Sciatic nerve (tissue), 2 donors: ENCODE results near the gene SLC25A21. TPM values are rescaled to one million over a fixed set of nuclear protein-coding genes. Genes with fewer than 3 reads are reported as not detected.
"Not testable (repeated sequence)": the region's sequence is repeated elsewhere in the genome, so short reads cannot be mapped to it uniquely, and the experiment has no call there.

Experiments used
- ATAC-seq: fragments of 200-7000 bp; cut with Tn5 transposase; one replicate; pipeline ENCODE4 v1.9.1; 2020; ENCODE audit warnings: mild to moderate bottlenecking, moderate library complexity
- DNase-seq: peaks from one replicate; pipeline ENCODE4 v3.0.0-alpha.2; 2020; ENCODE audit warnings: low spot score
- intact Hi-C: fragments of 100-400 bp; cut with DNase I; formaldehyde crosslinking; loops from one replicate; pipeline ENCODE4 v1.14.2; 2022
- total RNA-seq: library from RNA; stranded (reverse); fragmentation: NEBNext Ultra II Directional; extraction: Animal tissue kit (Norgen Biotek cat#: 25700); gene quantifications from one replicate; pipeline ENCODE4 v1.2.1, GENCODE V29; 2021
- donor health status: DM: no; HTN: no; CAD: no.
- donor health status: DM: no; HTN: no; CAD: no.

The SLC25A21 gene
- total RNA-seq, 1 donor from 2014 or later = 1.4 TPM

GRCh38 chr14:36719823-36720222 lies 452.6 kb downstream of the SLC25A21 start:
- DNase-seq (no peak), ATAC-seq (no peak)
- intact Hi-C loops = no loop called here

- no peak for DNase-seq
- ATAC-seq = no peak
- intact Hi-C loops = no loop called here
Observed at GRCh38 chr14:36718216-36718615, 454.2 kb downstream of the SLC25A21 start.

GRCh38 chr14:36717363-36717762 lies 455.0 kb downstream of the SLC25A21 start:
- intact Hi-C loops = no loop called here
- ATAC-seq (no peak), DNase-seq (no peak)

GRCh38 chr14:36716614-36717184 lies 455.7 kb downstream of the SLC25A21 start:
- intact Hi-C loops = no loop called here
- DNase-seq = no peak
- no peak for ATAC-seq

- ATAC-seq (no peak), DNase-seq (no peak)
- intact Hi-C loops = no loop called here
Observed at GRCh38 chr14:36713960-36714703, 458.3 kb downstream of the SLC25A21 start.

- no peak for DNase-seq
- intact Hi-C loops = loop anchor here (5.0 kb wide), 1 partner anchor 675 kb away; no protein-coding TSS in a partner anchor
Observed at GRCh38 chr14:36707570-36707969, 464.8 kb downstream of the SLC25A21 start.

GRCh38 chr14:36702474-36702873 lies 469.9 kb downstream of the SLC25A21 start:
- DNase-seq (no peak), ATAC-seq (no peak)
- intact Hi-C loops = no loop called here

More at GRCh38 chr14:36707570-36707969, 464.8 kb downstream of the SLC25A21 start:
- no peak for ATAC-seq

- no peak for ATAC-seq
- DNase-seq = no peak
- intact Hi-C loops = no loop called here
Observed at GRCh38 chr14:36701132-36701531, 471.3 kb downstream of the SLC25A21 start.

- intact Hi-C loops = no loop called here
- no peak for DNase-seq
- no peak for ATAC-seq
Observed at GRCh38 chr14:36700651-36701050, 471.8 kb downstream of the SLC25A21 start.

GRCh38 chr14:36699420-36699819 lies 473.0 kb downstream of the SLC25A21 start:
- ATAC-seq, DNase-seq, intact Hi-C loops: not testable (repeated sequence)

- intact Hi-C loops = no loop called here
- no peak for DNase-seq
- no peak for ATAC-seq
Observed at GRCh38 chr14:36690311-36691040, 481.9 kb downstream of the SLC25A21 start.

GRCh38 chr14:36684946-36685345 lies 487.5 kb downstream of the SLC25A21 start:
- no peak for DNase-seq
- intact Hi-C loops = no loop called here
- no peak for ATAC-seq

- DNase-seq = no peak
- intact Hi-C loops = no loop called here
- ATAC-seq = no peak
Observed at GRCh38 chr14:36683083-36683724, 489.2 kb downstream of the SLC25A21 start.

- intact Hi-C loops = no loop called here
- ATAC-seq = no peak
- DNase-seq = no peak
Observed at GRCh38 chr14:36682338-36682737, 490.1 kb downstream of the SLC25A21 start.

GRCh38 chr14:36676236-36676635 lies 496.2 kb downstream of the SLC25A21 start:
- no peak for DNase-seq
- intact Hi-C loops = no loop called here
- ATAC-seq = no peak

GRCh38 chr14:36675581-36675980 lies 496.8 kb downstream of the SLC25A21 start:
- intact Hi-C loops = no loop called here
- ATAC-seq (no peak), DNase-seq (no peak)

GRCh38 chr14:36674659-36675058 lies 497.7 kb downstream of the SLC25A21 start:
- no peak for DNase-seq
- no peak for ATAC-seq
- intact Hi-C loops = no loop called here

- no peak for DNase-seq
- no peak for ATAC-seq
- intact Hi-C loops = no loop called here
Observed at GRCh38 chr14:36672095-36672494, 500.3 kb downstream of the SLC25A21 start.

- ATAC-seq (no peak), DNase-seq (no peak)
- intact Hi-C loops = no loop called here
Observed at GRCh38 chr14:36671149-36671548, 501.3 kb downstream of the SLC25A21 start.

- no peak for DNase-seq
- intact Hi-C loops = no loop called here
- ATAC-seq = no peak
Observed at GRCh38 chr14:36667679-36668078, 504.7 kb downstream of the SLC25A21 start.
